GM12878 (cell line): ENCODE measurements around the gene TMEM266. TPM values are rescaled to one million over a fixed set of nuclear protein-coding genes. Genes with fewer than 3 reads are reported as not detected.

Source experiments
- ATAC-seq: fragments of 200-7000 bp; cut with Tn5 transposase; 3 replicates; pipeline ENCODE4 v1.9.1; 2020; ENCODE audit warnings: mild to moderate bottlenecking, moderate library complexity
- BruUV-seq: library from RNA; stranded (reverse); fragments of 400-500 nt; replicated peaks from 2 replicates; lab custom pipeline; 2021; lab: Mats Ljungman, UMichigan
- CTCF ChIA-PET: fragments of 300-600 bp; sonication (Branson Sonifier 250); formaldehyde crosslinking; extraction: SDS; loops from one replicate; lab custom pipeline; 2021; ENCODE audit warnings: inconsistent platforms; lab: Yijun Ruan, JAX
- POLR2A ChIA-PET: fragments of 350-600 bp; formaldehyde crosslinking; extraction: SDS; loops from one replicate; lab custom pipeline; 2021; ENCODE audit warnings: inconsistent platforms; lab: Charles Lee
- RAD21 ChIA-PET: fragments of 300-600 bp; sonication (Branson Sonifier 250); formaldehyde crosslinking; loops from one replicate; lab custom pipeline; 2023; ENCODE audit warnings: antibody characterized with exemption; ENCODE audit not compliant: unreplicated experiment; lab: Charles Lee
- SMC1A ChIA-PET: fragments of 300-600 bp; sonication (Branson Sonifier 250); formaldehyde crosslinking; loops from one replicate; lab custom pipeline; 2023; ENCODE audit not compliant: unreplicated experiment, uncharacterized antibody; lab: Charles Lee
- DNase-seq: peaks from one replicate; pipeline ENCODE4 v3.0.0-alpha.2; 2011; ENCODE audit warnings: low read depth, low spot score
- FAIRE-seq: peaks from 3 replicates; lab custom pipeline; 2011; peaks lifted over from hg19 to GRCh38; lab: Jason Lieb, UNC
- H2AFZ ChIP-seq: 2 replicates; pipeline ENCODE4 v1.6.0; 2011; ENCODE audit warnings: low read depth, low read length, control low read depth; ENCODE audit not compliant: control insufficient read depth
- H3K27ac ChIP-seq: 2 replicates; pipeline ENCODE4 v1.5.1; 2011; ENCODE audit warnings: control low read depth; ENCODE audit not compliant: control insufficient read depth, insufficient read depth
- H3K27me3 ChIP-seq, 2 experiments: replicated peaks in 1 of 2; 2 replicates each; pipeline versions ENCODE4 v1.6.0 to v1.6.1; 2011; ENCODE audit warnings: low read length in 1 of 2; ENCODE audit not compliant: control insufficient read depth in 2 of 2, insufficient read depth in 2 of 2
- H3K36me3 ChIP-seq, 2 experiments: 2 replicates each; pipeline ENCODE4 v1.5.1; 2011; ENCODE audit warnings: low read length in 1 of 2; ENCODE audit not compliant: control insufficient read depth in 2 of 2, insufficient read depth in 2 of 2
- H3K4me1 ChIP-seq: 2 replicates; pipeline ENCODE4 v1.6.1; 2011; ENCODE audit warnings: mild to moderate bottlenecking, low read length, moderate library complexity, mixed read lengths; ENCODE audit not compliant: control insufficient read depth, insufficient read depth
- H3K4me2 ChIP-seq: 2 replicates; pipeline ENCODE4 v1.6.0; 2011; ENCODE audit warnings: control low read depth; ENCODE audit not compliant: control insufficient read depth, insufficient read depth
- H3K4me3 ChIP-seq: fragments of 200-600 bp; sonication (generic); 2 replicates; pipeline ENCODE4 v1.5.1; 2016
- H3K79me2 ChIP-seq: 2 replicates; pipeline ENCODE4 v1.6.0; 2011; ENCODE audit warnings: low read length; ENCODE audit not compliant: control insufficient read depth, insufficient read depth
- H3K9ac ChIP-seq: 2 replicates; pipeline ENCODE4 v1.8.0; 2011; ENCODE audit warnings: low read length, control low read depth, mixed read lengths; ENCODE audit not compliant: control insufficient read depth, insufficient read depth
- H3K9me3 ChIP-seq: replicated peaks from 3 replicates; pipeline ENCODE4 v1.5.1; 2011; ENCODE audit warnings: mild to moderate bottlenecking, low read length; ENCODE audit not compliant: control insufficient read depth, insufficient read depth
- H4K20me1 ChIP-seq: 2 replicates; pipeline ENCODE4 v1.6.0; 2011; ENCODE audit not compliant: control insufficient read depth, insufficient read depth
- BMI1 ChIP-seq: fragments of 450-650 bp; IDR thresholded peaks from 2 replicates; pipeline ENCODE4 v1.6.1; 2016; ENCODE audit warnings: mild to moderate bottlenecking, moderate library complexity, borderline replicate concordance
- CBX5 ChIP-seq: sonication (generic); IDR thresholded peaks from 2 replicates; pipeline ENCODE4 v1.6.1; 2016; ENCODE audit warnings: low read depth, moderate library complexity, mild to moderate bottlenecking, inconsistent platforms
- CHD4 ChIP-seq: fragments of 200-600 bp; sonication (generic); IDR thresholded peaks from 2 replicates; pipeline ENCODE4 v1.6.1; 2016; ENCODE audit warnings: mild to moderate bottlenecking
- FOXK2 ChIP-seq: fragments of 450-650 bp; IDR thresholded peaks from 2 replicates; pipeline ENCODE4 v1.6.1; 2017; ENCODE audit warnings: mild to moderate bottlenecking, moderate library complexity
- JUNB ChIP-seq: IDR thresholded peaks from 2 replicates; pipeline ENCODE4 v1.6.1; 2016; ENCODE audit warnings: antibody characterized with exemption, mild to moderate bottlenecking
- KLF5 ChIP-seq: fragments of 450-650 bp; IDR thresholded peaks from 2 replicates; pipeline ENCODE4 v1.6.1; 2014; ENCODE audit warnings: mild to moderate bottlenecking; ENCODE audit not compliant: partially characterized antibody
- MTA3 ChIP-seq: IDR thresholded peaks from 2 replicates; pipeline ENCODE4 v1.6.1; 2012; ENCODE audit warnings: low read length, inconsistent platforms, borderline replicate concordance
- POLR2AphosphoS5 ChIP-seq: IDR thresholded peaks from 2 replicates; pipeline ENCODE4 v1.6.1; 2011; ENCODE audit warnings: mild to moderate bottlenecking, low read length, inconsistent platforms
- RBBP5 ChIP-seq: fragments of 200-600 bp; sonication (generic); conservative IDR thresholded peaks from 2 replicates; pipeline ENCODE4 v1.6.1; 2016
- RELA ChIP-seq: fragments of 450-650 bp; IDR thresholded peaks from 2 replicates; pipeline ENCODE4 v1.8.0; 2014; ENCODE audit warnings: borderline replicate concordance; ENCODE audit not compliant: partially characterized antibody
- RFX5 ChIP-seq: IDR thresholded peaks from 2 replicates; pipeline ENCODE4 v1.6.1; 2011; ENCODE audit warnings: low read depth, low read length, improper control_type of control experiment
- SREBF2 ChIP-seq: IDR thresholded peaks from 2 replicates; pipeline ENCODE4 v1.6.1; 2012; ENCODE audit warnings: mild to moderate bottlenecking, low read length
- STAT3 ChIP-seq: IDR thresholded peaks from 2 replicates; pipeline ENCODE4 v1.6.1; 2011; ENCODE audit warnings: low read depth, low read length, improper control_type of control experiment
- YY1 ChIP-seq: IDR thresholded peaks from 2 replicates; pipeline ENCODE4 v1.6.1; 2011; ENCODE audit warnings: low read depth, mild to moderate bottlenecking, low read length
- ZBTB40 ChIP-seq: fragments of 450-650 bp; IDR thresholded peaks from 2 replicates; pipeline ENCODE4 v1.6.1; 2016; ENCODE audit warnings: mild to moderate bottlenecking, moderate library complexity, borderline replicate concordance
- ZNF217 ChIP-seq: fragments of 450-650 bp; IDR thresholded peaks from 2 replicates; pipeline ENCODE4 v1.6.1; 2017; ENCODE audit warnings: antibody characterized with exemption, mild to moderate bottlenecking
- ZNF384 ChIP-seq: IDR thresholded peaks from 2 replicates; pipeline ENCODE4 v1.6.1; 2012; ENCODE audit warnings: low read depth, mild to moderate bottlenecking, low read length, improper control_type of control experiment, borderline replicate concordance
- ZNF622 ChIP-seq: fragments of 450-650 bp; IDR thresholded peaks from 2 replicates; pipeline ENCODE4 v1.6.1; 2017; ENCODE audit warnings: mild to moderate bottlenecking, inconsistent platforms
- WGBS: methylation state at CpG from one replicate; pipeline ENCODE4 v1.1.6; 2016; ENCODE audit warnings: low lambda C conversion rate; ENCODE audit not compliant: insufficient replicate concordance, insufficient coverage; ENCODE audit errors: missing lambda C conversion rate; 5-methylcytosine and 5-hydroxymethylcytosine counted together
- in situ Hi-C: fragments of 300-500 bp; cut with MboI; formaldehyde crosslinking; loops from 9 replicates; pipeline ENCODE4 v1.14.3; 2018; ENCODE audit warnings: mixed read lengths
- intact Hi-C: fragments of 100-400 bp; cut with micrococcal nuclease; formaldehyde crosslinking; loops from one replicate; pipeline ENCODE4 v1.14.2; 2022; ENCODE audit not compliant: unreplicated experiment
- polyA plus RNA-seq, 11 experiments: library from polyadenylated mRNA; depleted of rRNA in 4 of 11; unstranded in 6 of 11; stranded (reverse) in 5 of 11; fragments of >200 nt; fragmentation: Nextera tagmentation in 4 of 11; fragmentation: Illumina TruSeq in 1 of 11; extraction: Ambion mirVana in 4 of 11; extraction: Trizol in 1 of 11; gene quantifications; 1 replicate in 1 of 11; 2 replicates in 10 of 11; pipeline versions ENCODE4 v1.2.1 to v1.2.3, GENCODE V29; 2011 to 2016; ENCODE audit warnings: inconsistent platforms in 2 of 11, missing spikeins in 2 of 11, low read depth in 1 of 11
- total RNA-seq, 4 experiments: library from RNA; depleted of rRNA in 3 of 4; stranded (reverse); fragments of >200 nt in 3 of 4; fragmentation: Illumina TruSeq in 1 of 4; extraction: Trizol in 1 of 4; gene quantifications; 2 replicates each; pipeline versions ENCODE4 v1.2.1 to v1.2.3, GENCODE V29; 2013 to 2021
- TF ChIP-seq, protein P1 (sequence below): fragments of 450-650 bp; IDR thresholded peaks from 2 replicates; pipeline ENCODE4 v1.6.1; 2018; ENCODE audit warnings: mild to moderate bottlenecking, low read depth, moderate library complexity; ENCODE audit not compliant: partially characterized antibody

TMEM266 gene
- total and polyA plus RNA-seq, 10 of the 15 experiments (the other 5 are each of a cell fraction or from before 2014, with no cell fraction given), result 0.11 to 0.70 (median 0.39) TPM

DNA sequence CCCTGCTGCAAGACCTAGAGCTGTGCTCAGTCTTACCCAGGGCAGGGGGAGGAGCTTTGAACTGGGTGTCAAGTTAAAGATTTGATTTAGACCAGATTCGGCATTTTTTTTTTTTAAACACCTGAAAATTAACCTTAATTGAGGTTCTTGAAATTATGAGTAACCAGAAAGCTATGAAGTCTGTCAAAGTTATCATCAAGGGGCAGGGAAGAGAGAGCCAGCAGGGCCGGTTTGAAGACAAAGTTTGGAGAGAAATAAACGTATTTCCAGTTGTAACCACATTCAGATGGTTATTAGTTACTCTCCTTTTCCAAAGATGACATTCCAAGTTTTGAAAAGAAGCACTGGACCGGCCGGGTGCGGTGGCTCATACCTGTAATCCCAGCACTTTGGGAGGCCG, 12.0 kb downstream of the TMEM266 start:
- intact Hi-C loops (no loop called here), in situ Hi-C loops (no loop called here)
- CTCF ChIA-PET, result no interaction called here
- BruUV-seq, result no TSS peak
- no peaks in the 10 kb centered on the region for H4K20me1 ChIP-seq
- no peaks in the 10 kb centered on the region for H3K9me3 ChIP-seq
- no peak overlapping the region for H3K27ac ChIP-seq
- FAIRE-seq (no peak), ATAC-seq (no peak), DNase-seq (no peak)
- no peaks in the 10 kb centered on the region for H3K79me2 ChIP-seq
- H3K27me3 ChIP-seq, result no peaks in the 10 kb centered on the region; a peak in 1 of 4 replicates
- RAD21 ChIA-PET, result interaction anchor here (1.1 kb wide), 1 partner anchor 262 kb away, joined by 4 read pairs; no protein-coding TSS in a partner anchor
- WGBS, result 55% methylated on average over 7 of the region's 7 CpGs
- H2AFZ ChIP-seq, result no peak overlapping the region
- SMC1A ChIA-PET, result no interaction called here
- H3K4me1 ChIP-seq, result no peaks in the 10 kb centered on the region
- no peak overlapping the region for H3K9ac ChIP-seq
- no peaks in the 10 kb centered on the region for H3K36me3 ChIP-seq
- POLR2A ChIA-PET, result interaction anchor here (1.2 kb wide), 1 partner anchor 9 kb away, joined by 4 read pairs; no protein-coding TSS in a partner anchor
- H3K4me3 ChIP-seq, result no peak overlapping the region
- no peak overlapping the region for H3K4me2 ChIP-seq
- TF ChIP-seq ZBTB40, result no peak
- TF ChIP-seq POLR2AphosphoS5, result no peak
- no peak for TF ChIP-seq RELA
- no peak for TF ChIP-seq YY1
- no peak for TF ChIP-seq ZNF622
- no peak for TF ChIP-seq MTA3
- TF ChIP-seq BMI1, result no peak
- no peak for TF ChIP-seq STAT3
- TF ChIP-seq SREBF2, result no peak
- TF ChIP-seq KLF5, result no peak
- no peak for TF ChIP-seq FOXK2
- TF ChIP-seq JUNB, result no peak
- TF ChIP-seq CBX5, result no peak
- no peak for TF ChIP-seq ZNF384
- no peak for TF ChIP-seq RBBP5
- TF ChIP-seq CHD4, result no peak
- no peak for TF ChIP-seq RFX5
- TF ChIP-seq, protein P1, sequence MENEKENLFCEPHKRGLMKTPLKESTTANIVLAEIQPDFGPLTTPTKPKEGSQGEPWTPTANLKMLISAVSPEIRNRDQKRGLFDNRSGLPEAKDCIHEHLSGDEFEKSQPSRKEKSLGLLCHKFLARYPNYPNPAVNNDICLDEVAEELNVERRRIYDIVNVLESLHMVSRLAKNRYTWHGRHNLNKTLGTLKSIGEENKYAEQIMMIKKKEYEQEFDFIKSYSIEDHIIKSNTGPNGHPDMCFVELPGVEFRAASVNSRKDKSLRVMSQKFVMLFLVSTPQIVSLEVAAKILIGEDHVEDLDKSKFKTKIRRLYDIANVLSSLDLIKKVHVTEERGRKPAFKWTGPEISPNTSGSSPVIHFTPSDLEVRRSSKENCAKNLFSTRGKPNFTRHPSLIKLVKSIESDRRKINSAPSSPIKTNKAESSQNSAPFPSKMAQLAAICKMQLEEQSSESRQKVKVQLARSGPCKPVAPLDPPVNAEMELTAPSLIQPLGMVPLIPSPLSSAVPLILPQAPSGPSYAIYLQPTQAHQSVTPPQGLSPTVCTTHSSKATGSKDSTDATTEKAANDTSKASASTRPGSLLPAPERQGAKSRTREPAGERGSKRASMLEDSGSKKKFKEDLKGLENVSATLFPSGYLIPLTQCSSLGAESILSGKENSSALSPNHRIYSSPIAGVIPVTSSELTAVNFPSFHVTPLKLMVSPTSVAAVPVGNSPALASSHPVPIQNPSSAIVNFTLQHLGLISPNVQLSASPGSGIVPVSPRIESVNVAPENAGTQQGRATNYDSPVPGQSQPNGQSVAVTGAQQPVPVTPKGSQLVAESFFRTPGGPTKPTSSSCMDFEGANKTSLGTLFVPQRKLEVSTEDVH, result no peak
- no peak for TF ChIP-seq ZNF217
